Heart right ventricle (tissue), 16 donors: ENCODE measurements around the gene OGFR. TPM values are rescaled to one million over a fixed set of nuclear protein-coding genes. Genes with fewer than 3 reads are reported as not detected.

Source experiments
- ATAC-seq, 8 donors: fragments of 200-7000 bp; cut with Tn5 transposase; one replicate each; pipeline ENCODE4 v1.9.1; 2020; ENCODE audit warnings: mild to moderate bottlenecking in 8 of 8, moderate library complexity in 8 of 8, moderate number of reproducible peaks in 1 of 8
- DNase-seq, 2 donors: peaks; one replicate each; pipeline ENCODE4 v3.0.0-alpha.2; 2020
- H3K27ac ChIP-seq, 10 donors: fragments of 200-600 bp; sonication (generic) in 2 of 10; one replicate each; pipeline versions ENCODE4 v1.5.0 to v1.8.0; 2020 to 2022; ENCODE audit warnings: mild to moderate bottlenecking in 3 of 10
- H3K27me3 ChIP-seq, 7 donors: fragments of 200-600 bp; one replicate each; pipeline ENCODE4 v1.8.0; 2021 to 2022; ENCODE audit warnings: mild to moderate bottlenecking in 2 of 7
- H3K36me3 ChIP-seq, 9 donors: fragments of 200-600 bp; sonication (generic) in 1 of 9; one replicate each; pipeline versions ENCODE4 v1.5.0 to v1.8.0; 2020 to 2022; ENCODE audit warnings: mild to moderate bottlenecking in 2 of 9
- H3K4me1 ChIP-seq, 9 donors: fragments of 200-600 bp; sonication (generic) in 1 of 9; one replicate each; pipeline versions ENCODE4 v1.5.0 to v1.8.0; 2020 to 2022; ENCODE audit warnings: mild to moderate bottlenecking in 4 of 9
- H3K4me3 ChIP-seq, 10 donors: fragments of 200-600 bp; sonication (generic) in 2 of 10; one replicate each; pipeline versions ENCODE4 v1.5.0 to v1.8.0; 2020 to 2022; ENCODE audit warnings: mild to moderate bottlenecking in 7 of 10, moderate library complexity in 2 of 10
- H3K9me3 ChIP-seq, 11 donors: fragments of 200-600 bp in 10 of 11; sonication (generic) in 2 of 11; one replicate each; pipeline versions ENCODE4 v1.5.0 to v1.8.0; 2013 to 2022; ENCODE audit warnings: mild to moderate bottlenecking in 2 of 11, control low read depth in 1 of 11, moderate library complexity in 1 of 11
- CTCF ChIP-seq, 9 donors: fragments of 200-600 bp; sonication (generic) in 2 of 9; IDR thresholded peaks; one replicate each; pipeline versions ENCODE4 v1.5.0 to v1.8.0; 2021 to 2022; ENCODE audit warnings: antibody characterized with exemption in 9 of 9, mild to moderate bottlenecking in 5 of 9, moderate library complexity in 1 of 9
- WGBS, 2 donors: extraction: QIAGEN DNeasy Blood & Tissue Kit; methylation state at CpG; one replicate each; pipeline ENCODE4 v1.1.7; 2013; ENCODE audit warnings: inconsistent platforms in 1 of 2; 5-methylcytosine and 5-hydroxymethylcytosine counted together
- intact Hi-C, 10 donors: fragments of 100-400 bp; cut with DNase I; formaldehyde crosslinking; loops; one replicate each; pipeline versions ENCODE4 v1.11.1 to v1.14.2; 2022
- long read RNA-seq, 3 donors: library from polyadenylated mRNA; unstranded; transcript quantifications; one replicate each; pipeline ENCODE4 v2.0.0, GENCODE V29; 2020 to 2021
- polyA plus RNA-seq, 2 donors: library from polyadenylated mRNA; stranded (reverse); fragments of 200-250 nt; gene quantifications; one replicate each; pipeline ENCODE4 v1.2.3, GENCODE V29; 2013
- total RNA-seq, 10 donors: library from RNA; stranded (reverse); fragmentation: NEBNext Ultra II Directional in 3 of 10; extraction: Animal tissue kit (Norgen Biotek cat#: 25700) in 3 of 10; gene quantifications; one replicate each; pipeline versions ENCODE4 v1.2.1 to v1.2.4, GENCODE V29; 2021 to 2023
- donor health status: Arrhythmogenic right ventricular cardiomyopathy.
- donor health status: ischemic (EF 13 %, LVEDD 7.1; RV severe dilation, severe dysfunction).
- donor health status: healthy with polysubstance abuse.
- donor health status: DM: no; HTN: yes; CAD: no.
- donor health status: DM: no; HTN: no; CAD: no.
- donor health status: ischemic (EF 25% LVEDD 6.9; RV normal size, moderate dysfunction).
- donor health status: ischemic (EF 25% LVEDD 5.7; RV mildly dilated, moderate dysfunction).
- donor health status: healthy.
- donor health status: DM: yes; HTN: yes; CAD: no.
- donor health status: Ischemic cardiomyopathy.
- donor health status: ischemic (EF 35%, LVEDD 5.7; RV mildly dilated, moderate dysfunction).
- donor health status: nonischemic (EF 11% LVEDD 7.7; RV severe dilation, severe dysfunction).
- donor health status: DM: yes; HTN: yes; CAD: no.
- donor health status: PGD.
- donor health status: ischemic (EF 29% LVEDD 5.4; RV normal size, mild dysfunction).
- donor health status: nonischemic (EF 23%, LVEDD 6.1; RV moderate dilation, normal function).

OGFR gene
- 10 to 100 TPM; 13.0 to 37.5 (median 16.8) TPM for total RNA-seq
- 10 to 100 TPM; 17.7 to 34.5 TPM for polyA plus RNA-seq
- long read RNA-seq, donor 1, full-length matches to known transcripts, result 79 of 99 reads
- long read RNA-seq, donor 1, partial matches to known transcripts, result 12 of 99 reads
- long read RNA-seq, donor 1, other reads (novel, unspliced or antisense), result 8 of 99 reads
- long read RNA-seq, donor 2, transcript OGFR-201 (7 exons, 2,410 nt), result major isoform, 29 of 37 reads
- long read RNA-seq, donor 2, partial matches to known transcripts, result 5 of 37 reads
- long read RNA-seq, donor 2, other reads (novel, unspliced or antisense), result 3 of 37 reads
- long read RNA-seq, donor 3, partial matches to known transcripts, result 1 of 3 reads
- long read RNA-seq, donor 3, other reads (novel, unspliced or antisense), result 2 of 3 reads

GRCh38 chr20:62804627-62805154, at the start of gene OGFR:
Gene OGFR (plus strand): TSS chr20:62804835. CDS start chr20:62804860, 25 bp downstream.
- H3K9me3 ChIP-seq, result no peaks in the 10 kb centered on the region
- H3K4me3 ChIP-seq, result peak within 1 kb of the TSS; percentile 72 to 100 (median 95)
- no peak for TF ChIP-seq CTCF (IDR thresholded peaks at IDR 0.05)
- 0 to 1% methylated on average over 42 to 74 of the region's 77 CpGs for WGBS, 2 donors
- DNase-seq (peak; percentile 70 to 74), ATAC-seq (peak in 5 of 8 donors; percentile 15 to 75 (median 49))
- peaks cover 19 to 68% (median 59%) of the 10 kb centered on the region in 9 donors for H3K4me1 ChIP-seq
- peak within 1 kb of the TSS; percentile 66 to 96 (median 86) for H3K27ac ChIP-seq
- peaks cover 0 to 51% (median 28%) of the 10 kb centered on the region in 9 donors for H3K36me3 ChIP-seq
- H3K27me3 ChIP-seq, result no peaks in the 10 kb centered on the region
- intact Hi-C loops, result loop anchor here in 6 of 10 donors (5.0 to 10.0 kb wide), 3 partner anchors 137 to 302 kb away; no protein-coding TSS in a partner anchor

- Histone ChIP-seq H3K4me3 (no peak overlapping the region), H3K9me3 (peaks cover 0 to 10% (median 0%) of the 10 kb centered on the region in 11 donors), H3K27me3 (peaks cover 0 to 41% (median 28%) of the 10 kb centered on the region in 7 donors), H3K27ac (no peak overlapping the region), H3K4me1 (peaks cover 0 to 7% (median 0%) of the 10 kb centered on the region in 9 donors), H3K36me3 (no peaks in the 10 kb centered on the region)
- intact Hi-C loops, result no loop called here
- 87 to 100% methylated on average over 1 of the region's 1 CpG for WGBS, 2 donors
- TF ChIP-seq CTCF (IDR thresholded peaks at IDR 0.05), result no peak
- DNase-seq (no peak), ATAC-seq (no peak)
Measured at GRCh38 chr20:62754991-62755356, 49.7 kb upstream of the OGFR start.

- 58 to 59% methylated on average over 10 of the region's 10 CpGs for WGBS, 2 donors
- intact Hi-C loops, result no loop called here
- TF ChIP-seq CTCF (IDR thresholded peaks at IDR 0.05), result no peak
- H3K27ac ChIP-seq, result no peak overlapping the region
- no peak for ATAC-seq
- peaks cover 0 to 7% (median 0%) of the 10 kb centered on the region in 9 donors for H3K4me1 ChIP-seq
- DNase-seq, result peak in 1 of 2 donors; percentile 4
- peaks cover 0 to 10% (median 0%) of the 10 kb centered on the region in 11 donors for H3K9me3 ChIP-seq
- no peak overlapping the region for H3K4me3 ChIP-seq
- no peaks in the 10 kb centered on the region for H3K36me3 ChIP-seq
- H3K27me3 ChIP-seq, result peaks cover 0 to 44% (median 28%) of the 10 kb centered on the region in 7 donors
Measured at GRCh38 chr20:62755817-62756724, 48.6 kb upstream of the OGFR start.
